ENCODE data around the gene DDX43. TPM values are rescaled to one million over a fixed set of nuclear protein-coding genes. Genes with fewer than 3 reads are reported as not detected.

The DDX43 gene
- total RNA-seq, 1 donor from 2014 or later, result 0.94 TPM

Other genes with a start within 250 kb of the DDX43 start
- gene KHDC1L, start 169.3 kb upstream of the DDX43 start, total RNA-seq, result not detected
- 1.5 TPM for gene KHDC1, start 131.6 kb upstream of the DDX43 start, total RNA-seq
- gene DPPA5, start 40.6 kb upstream of the DDX43 start, total RNA-seq, result not detected
- gene KHDC3L, start 32.2 kb upstream of the DDX43 start, total RNA-seq, result not detected
- gene OOEP, start 24.9 kb upstream of the DDX43 start, total RNA-seq, result not detected
- gene CGAS, start 57.5 kb downstream of the DDX43 start, total RNA-seq, result 5.2 TPM
- 42.5 TPM for gene MTO1, start 66.9 kb downstream of the DDX43 start, total RNA-seq
- gene EEF1A1, start 126.2 kb downstream of the DDX43 start, total RNA-seq, result 10,940 TPM